ENCODE measurements around the gene FOXO1. TPM values are rescaled to one million over a fixed set of nuclear protein-coding genes. Genes with fewer than 3 reads are reported as not detected.

The FOXO1 gene
- total RNA-seq, 1 donor from 2014 or later, result 9.7 TPM

GRCh38 chr13:40530961-40531360 lies 135.5 kb downstream of the FOXO1 start:
- H3K4me3 Mint-ChIP-seq (ENCODE audit: unreplicated experiment), result no peak overlapping the region
- no peaks in the 10 kb centered on the region for H3K4me1 Mint-ChIP-seq (ENCODE audit: low read depth)
- no peak for TF ChIP-seq CTCF (IDR thresholded peaks at IDR 0.05)
- H3K27ac Mint-ChIP-seq (ENCODE audit: unreplicated experiment), result no peak overlapping the region
- DNase-seq (ENCODE audit: low spot score), result no peak
- no peaks in the 10 kb centered on the region for H3K27me3 Mint-ChIP-seq (ENCODE audit: low read depth)
- peaks cover 7% of the 10 kb centered on the region for H3K36me3 Mint-ChIP-seq (ENCODE audit: low read depth)
- H3K9me3 Mint-ChIP-seq (ENCODE audit: low read depth), result peaks cover 10% of the 10 kb centered on the region

- Mint-ChIP-seq H3K36me3 (ENCODE audit: low read depth) (peaks cover 7% of the 10 kb centered on the region), H3K9me3 (ENCODE audit: low read depth) (peaks cover 10% of the 10 kb centered on the region), H3K27ac (ENCODE audit: unreplicated experiment) (no peak overlapping the region), H3K4me3 (ENCODE audit: unreplicated experiment) (no peak overlapping the region), H3K27me3 (ENCODE audit: low read depth) (no peaks in the 10 kb centered on the region), H3K4me1 (ENCODE audit: low read depth) (no peaks in the 10 kb centered on the region)
- TF ChIP-seq CTCF (IDR thresholded peaks at IDR 0.05), result no peak
- DNase-seq (ENCODE audit: low spot score), result no peak
Observed at GRCh38 chr13:40528881-40529280, 137.6 kb downstream of the FOXO1 start.

GRCh38 chr13:40527914-40528313 lies 138.5 kb downstream of the FOXO1 start:
- Mint-ChIP-seq H3K27me3 (ENCODE audit: low read depth) (no peaks in the 10 kb centered on the region), H3K4me3 (ENCODE audit: unreplicated experiment) (no peak overlapping the region), H3K4me1 (ENCODE audit: low read depth) (no peaks in the 10 kb centered on the region), H3K9me3 (ENCODE audit: low read depth) (peaks cover 10% of the 10 kb centered on the region), H3K36me3 (ENCODE audit: low read depth) (peaks cover 7% of the 10 kb centered on the region), H3K27ac (ENCODE audit: unreplicated experiment) (no peak overlapping the region)
- TF ChIP-seq CTCF (IDR thresholded peaks at IDR 0.05), result no peak
- DNase-seq (ENCODE audit: low spot score), result no peak

- TF ChIP-seq CTCF (IDR thresholded peaks at IDR 0.05), result no peak
- DNase-seq (ENCODE audit: low spot score), result no peak
Observed at GRCh38 chr13:40522282-40522681, 144.2 kb downstream of the FOXO1 start.

GRCh38 chr13:40520916-40521315 lies 145.5 kb downstream of the FOXO1 start:
- Mint-ChIP-seq H3K4me3 (ENCODE audit: unreplicated experiment) (no peak overlapping the region), H3K4me1 (ENCODE audit: low read depth) (peaks cover 5% of the 10 kb centered on the region)
- no peak for DNase-seq (ENCODE audit: low spot score)

More at GRCh38 chr13:40522282-40522681, 144.2 kb downstream of the FOXO1 start:
- Mint-ChIP-seq H3K36me3 (ENCODE audit: low read depth) (no peaks in the 10 kb centered on the region), H3K27me3 (ENCODE audit: low read depth) (no peaks in the 10 kb centered on the region), H3K4me1 (ENCODE audit: low read depth) (no peaks in the 10 kb centered on the region), H3K9me3 (ENCODE audit: low read depth) (no peaks in the 10 kb centered on the region), H3K4me3 (ENCODE audit: unreplicated experiment) (no peak overlapping the region), H3K27ac (ENCODE audit: unreplicated experiment) (no peak overlapping the region)

More at GRCh38 chr13:40520916-40521315, 145.5 kb downstream of the FOXO1 start:
- no peak for TF ChIP-seq CTCF (IDR thresholded peaks at IDR 0.05)
- H3K27ac Mint-ChIP-seq (ENCODE audit: unreplicated experiment), result no peak overlapping the region
- H3K9me3 Mint-ChIP-seq (ENCODE audit: low read depth), result no peaks in the 10 kb centered on the region
- H3K27me3 Mint-ChIP-seq (ENCODE audit: low read depth), result no peaks in the 10 kb centered on the region
- no peaks in the 10 kb centered on the region for H3K36me3 Mint-ChIP-seq (ENCODE audit: low read depth)
